Measurements from ENCODE around the gene SDCBP2. TPM values are rescaled to one million over a fixed set of nuclear protein-coding genes. Genes with fewer than 3 reads are reported as not detected.

The SDCBP2 gene
- total and polyA plus RNA-seq, 2 experiments from 2014 or later: 4.2 to 5.5 TPM

- Histone ChIP-seq H3K27me3 (replicated peaks; ENCODE audit: insufficient read depth) (no peaks in the 10 kb centered on the region), H3K4me2 (ENCODE audit: unreplicated experiment) (no peak overlapping the region), H4K20me1 (ENCODE audit: insufficient read depth) (no peaks in the 10 kb centered on the region), H3K9me3 (ENCODE audit: low read depth) (no peaks in the 10 kb centered on the region), H3K27ac (no peak overlapping the region), H3K9me2 (ENCODE audit: insufficient read depth) (no peaks in the 10 kb centered on the region), H3K79me2 (ENCODE audit: insufficient read depth) (no peaks in the 10 kb centered on the region), H3K4me3 (no peak overlapping the region), H3F3A (ENCODE audit: insufficient read depth) (no peaks in the 10 kb centered on the region), H3K36me3 (ENCODE audit: low read depth) (no peaks in the 10 kb centered on the region), H2AFZ (no peak overlapping the region), H3K4me1 (ENCODE audit: insufficient read depth) (no peaks in the 10 kb centered on the region), H3K9ac (no peak overlapping the region)
- WGBS, 2 experiments (ENCODE audit: low coverage in 1 of 2, low lambda C conversion rate in 2 of 2, missing lambda C conversion rate in 2 of 2): 83% methylated on average over 14 of the region's 14 CpGs
- no peak for DNase-seq
- no peak for TF ChIP-seq EZH2phosphoT487 (IDR thresholded peaks at IDR 0.05; ENCODE audit: insufficient read depth, low read depth)
- TF ChIP-seq EZH2 (IDR thresholded peaks at IDR 0.05; ENCODE audit: insufficient read depth, poor library complexity, severe bottlenecking): no peak
- in situ Hi-C loops (cut with MboI): no loop called here
These were observed 54.2 kb downstream of the SDCBP2 start for GRCh38 chr20:1274485-1275311.

GRCh38 chr20:1273366-1273765, 55.6 kb downstream of the SDCBP2 start:
- Histone ChIP-seq H3K9ac (no peak overlapping the region), H3K9me2 (ENCODE audit: insufficient read depth) (no peaks in the 10 kb centered on the region), H3K4me1 (ENCODE audit: insufficient read depth) (no peaks in the 10 kb centered on the region), H3K4me2 (ENCODE audit: unreplicated experiment) (no peak overlapping the region), H3K4me3 (no peak overlapping the region), H4K20me1 (ENCODE audit: insufficient read depth) (no peaks in the 10 kb centered on the region), H2AFZ (no peak overlapping the region), H3F3A (ENCODE audit: insufficient read depth) (no peaks in the 10 kb centered on the region), H3K27ac (no peak overlapping the region), H3K27me3 (replicated peaks; ENCODE audit: insufficient read depth) (no peaks in the 10 kb centered on the region), H3K79me2 (ENCODE audit: insufficient read depth) (no peaks in the 10 kb centered on the region), H3K9me3 (ENCODE audit: low read depth) (no peaks in the 10 kb centered on the region), H3K36me3 (ENCODE audit: low read depth) (no peaks in the 10 kb centered on the region)
- no peak for DNase-seq
- no peak for TF ChIP-seq EZH2 (IDR thresholded peaks at IDR 0.05; ENCODE audit: insufficient read depth, poor library complexity, severe bottlenecking)
- no peak for TF ChIP-seq EZH2phosphoT487 (IDR thresholded peaks at IDR 0.05; ENCODE audit: insufficient read depth, low read depth)
- 83 to 92% methylated on average over 2 of the region's 2 CpGs for WGBS, 2 experiments (ENCODE audit: low coverage in 1 of 2, low lambda C conversion rate in 2 of 2, missing lambda C conversion rate in 2 of 2)
- in situ Hi-C loops (cut with MboI): no loop called here

GRCh38 chr20:1272368-1273100, 56.4 kb downstream of the SDCBP2 start:
- 0 out of 2 replicates have a peak, but pooled peaks cover 3% of the 10 kb centered on the region for H3K79me2 ChIP-seq (ENCODE audit: insufficient read depth)

GRCh38 chr20:1269850-1270249, 59.1 kb downstream of the SDCBP2 start:
- Histone ChIP-seq H2AFZ (no peak overlapping the region), H3K4me1 (ENCODE audit: insufficient read depth) (peaks cover 14% of the 10 kb centered on the region; the same call in 1 of the 2 replicates), H3K4me3 (no peak overlapping the region), H3K4me2 (ENCODE audit: unreplicated experiment) (no peak overlapping the region), H4K20me1 (ENCODE audit: insufficient read depth) (no peaks in the 10 kb centered on the region), H3K27ac (no peak overlapping the region), H3K27me3 (replicated peaks; ENCODE audit: insufficient read depth) (no peaks in the 10 kb centered on the region), H3K9me3 (ENCODE audit: low read depth) (no peaks in the 10 kb centered on the region), H3K9me2 (ENCODE audit: insufficient read depth) (no peaks in the 10 kb centered on the region), H3K9ac (no peak overlapping the region), H3K79me2 (ENCODE audit: insufficient read depth) (0 out of 2 replicates have a peak, but pooled peaks cover 5% of the 10 kb centered on the region), H3K36me3 (ENCODE audit: low read depth) (no peaks in the 10 kb centered on the region), H3F3A (ENCODE audit: insufficient read depth) (no peaks in the 10 kb centered on the region)
- in situ Hi-C loops (cut with MboI): no loop called here
- TF ChIP-seq EZH2phosphoT487 (IDR thresholded peaks at IDR 0.05; ENCODE audit: insufficient read depth, low read depth) (no peak), EZH2 (IDR thresholded peaks at IDR 0.05; ENCODE audit: insufficient read depth, poor library complexity, severe bottlenecking) (no peak)
- DNase-seq: no peak
- WGBS, 2 experiments (ENCODE audit: low coverage in 1 of 2, low lambda C conversion rate in 2 of 2, missing lambda C conversion rate in 2 of 2): 89 to 98% methylated on average over 3 of the region's 3 CpGs

More at GRCh38 chr20:1272368-1273100, 56.4 kb downstream of the SDCBP2 start:
- H3K4me2 ChIP-seq (ENCODE audit: unreplicated experiment): no peak overlapping the region
- H3K4me1 ChIP-seq (ENCODE audit: insufficient read depth): no peaks in the 10 kb centered on the region
- DNase-seq: no peak
- H3K36me3 ChIP-seq (ENCODE audit: low read depth): no peaks in the 10 kb centered on the region
- WGBS, 2 experiments (ENCODE audit: low coverage in 1 of 2, low lambda C conversion rate in 2 of 2, missing lambda C conversion rate in 2 of 2): 73 to 78% methylated on average over 6 of the region's 6 CpGs
- H3K9me3 ChIP-seq (ENCODE audit: low read depth): no peaks in the 10 kb centered on the region
- no peak overlapping the region for H3K9ac ChIP-seq
- H2AFZ ChIP-seq: no peak overlapping the region
- no peak overlapping the region for H3K4me3 ChIP-seq
- H3K27ac ChIP-seq: no peak overlapping the region
- no peak for TF ChIP-seq EZH2 (IDR thresholded peaks at IDR 0.05; ENCODE audit: insufficient read depth, poor library complexity, severe bottlenecking)
- no peak for TF ChIP-seq EZH2phosphoT487 (IDR thresholded peaks at IDR 0.05; ENCODE audit: insufficient read depth, low read depth)
- H4K20me1 ChIP-seq (ENCODE audit: insufficient read depth): no peaks in the 10 kb centered on the region
- H3F3A ChIP-seq (ENCODE audit: insufficient read depth): no peaks in the 10 kb centered on the region
- in situ Hi-C loops (cut with MboI): no loop called here
- H3K9me2 ChIP-seq (ENCODE audit: insufficient read depth): no peaks in the 10 kb centered on the region
- H3K27me3 ChIP-seq (replicated peaks; ENCODE audit: insufficient read depth): no peaks in the 10 kb centered on the region

All from GM23248 (cell line).